ENCODE data around the gene CGAS.
"Not testable (repeated sequence)": the region's sequence is repeated elsewhere in the genome, so short reads cannot be mapped to it uniquely, and the experiment has no call there.

Gene CGAS

DNA sequence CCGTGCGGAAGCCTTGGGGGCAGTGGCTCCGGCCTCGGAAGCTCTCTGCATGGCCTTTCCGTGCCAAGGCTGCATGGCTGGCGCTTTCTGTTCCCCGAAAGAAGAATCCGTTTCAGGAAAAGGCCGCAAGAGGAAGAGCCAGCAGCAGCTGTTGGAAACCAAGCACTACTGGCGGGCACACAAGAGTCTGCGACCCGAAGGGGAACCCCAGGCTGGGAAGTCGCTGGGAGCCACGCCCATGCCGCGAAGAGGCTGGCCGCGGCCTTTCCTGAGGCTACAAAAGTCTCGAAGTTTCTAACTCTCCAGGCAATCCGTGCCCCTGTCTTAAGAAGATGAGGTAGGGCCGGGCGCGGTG, at the start of gene CGAS:
TSS of gene CGAS (minus strand) at position 191 of the 355 bp plus-strand sequence. CDS start at position 75, 116 bp downstream.
- DNase-seq = peak; percentile 74

DNA sequence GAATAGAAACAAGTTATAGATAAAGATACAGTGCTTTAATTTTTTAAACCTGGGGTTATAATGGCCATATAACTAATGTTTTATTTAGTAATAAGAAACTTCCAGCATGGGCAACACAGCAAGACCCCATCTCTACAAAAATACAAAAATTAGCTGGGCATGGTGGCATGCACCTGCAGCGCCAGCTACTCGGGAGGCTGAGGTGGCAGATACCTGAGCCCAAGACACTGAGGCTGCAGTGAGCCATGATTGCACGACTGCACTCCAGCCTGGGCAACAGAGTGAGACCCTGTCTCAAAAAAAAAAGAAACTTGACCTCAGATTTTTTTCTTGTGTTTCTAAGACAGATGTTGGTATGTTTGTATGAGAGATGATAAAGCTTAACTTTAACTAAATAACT, 45.8 kb upstream of the CGAS start:
- DNase-seq = no peak

- DNase-seq = no peak
Measured at GRCh38 chr6:73491377-73491776, 39.3 kb upstream of the CGAS start.

GRCh38 chr6:73487473-73487872, 35.4 kb upstream of the CGAS start:
- no peak for DNase-seq

DNA sequence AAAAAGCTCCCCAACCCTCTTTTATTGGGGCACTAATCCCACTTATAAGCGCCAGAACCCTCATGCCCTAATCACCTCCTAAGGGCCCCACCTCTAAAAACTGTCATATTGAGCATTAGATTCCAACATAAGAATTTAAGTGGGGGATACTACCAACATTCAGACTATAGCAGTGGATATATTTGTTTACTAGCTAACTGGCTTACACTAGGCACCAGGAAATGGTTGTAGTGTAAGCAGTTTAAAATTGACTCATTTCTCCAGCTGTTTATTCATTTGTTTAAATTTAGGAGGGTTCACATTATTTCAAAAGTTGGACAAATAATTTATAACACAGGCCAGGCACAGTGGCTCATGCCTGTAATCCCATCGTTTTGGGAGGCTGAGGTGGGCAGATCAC, 32.3 kb upstream of the CGAS start:
- DNase-seq = no peak

DNA sequence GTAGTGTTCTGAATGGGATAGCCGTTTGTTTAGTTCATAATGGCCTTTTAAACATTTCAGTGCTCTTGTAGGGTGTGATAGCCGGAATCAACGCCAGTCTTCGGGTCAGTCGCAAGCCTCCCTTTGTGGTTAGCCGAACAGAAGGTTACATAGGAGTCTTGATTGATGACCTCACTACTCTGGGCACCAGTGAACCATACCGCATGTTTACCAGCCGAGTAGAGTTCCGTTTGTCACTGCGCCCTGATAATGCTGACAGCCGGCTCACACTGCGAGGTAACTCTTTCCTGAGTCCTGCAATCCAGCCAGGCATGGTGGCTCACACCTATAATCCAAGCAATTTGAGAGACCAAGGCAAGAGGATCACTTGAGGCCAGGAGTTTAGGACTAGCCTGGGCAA, 29.9 kb upstream of the CGAS start:
- DNase-seq = no peak

GRCh38 chr6:73477407-73477806, 25.3 kb upstream of the CGAS start:
- DNase-seq = no peak

DNA sequence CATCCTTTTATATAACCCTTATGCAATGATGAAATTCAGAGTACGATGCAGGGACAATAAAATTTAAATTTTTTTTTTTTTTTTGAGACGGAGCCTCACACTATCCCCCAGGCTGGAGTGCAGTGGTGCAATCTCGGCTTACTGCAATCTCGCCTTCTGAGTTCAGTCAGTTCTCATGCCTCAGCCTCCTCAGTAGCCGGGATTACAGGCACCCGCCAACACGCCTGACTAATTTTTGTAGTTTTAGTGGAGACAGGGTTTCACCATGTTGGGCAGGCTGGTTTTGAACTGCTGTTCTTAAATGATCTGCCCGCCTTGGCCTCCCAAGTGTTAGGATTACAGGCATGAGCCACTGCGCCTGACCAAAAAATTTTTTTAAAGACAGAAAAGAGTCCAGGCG, 24.6 kb upstream of the CGAS start:
- no peak for DNase-seq

DNA sequence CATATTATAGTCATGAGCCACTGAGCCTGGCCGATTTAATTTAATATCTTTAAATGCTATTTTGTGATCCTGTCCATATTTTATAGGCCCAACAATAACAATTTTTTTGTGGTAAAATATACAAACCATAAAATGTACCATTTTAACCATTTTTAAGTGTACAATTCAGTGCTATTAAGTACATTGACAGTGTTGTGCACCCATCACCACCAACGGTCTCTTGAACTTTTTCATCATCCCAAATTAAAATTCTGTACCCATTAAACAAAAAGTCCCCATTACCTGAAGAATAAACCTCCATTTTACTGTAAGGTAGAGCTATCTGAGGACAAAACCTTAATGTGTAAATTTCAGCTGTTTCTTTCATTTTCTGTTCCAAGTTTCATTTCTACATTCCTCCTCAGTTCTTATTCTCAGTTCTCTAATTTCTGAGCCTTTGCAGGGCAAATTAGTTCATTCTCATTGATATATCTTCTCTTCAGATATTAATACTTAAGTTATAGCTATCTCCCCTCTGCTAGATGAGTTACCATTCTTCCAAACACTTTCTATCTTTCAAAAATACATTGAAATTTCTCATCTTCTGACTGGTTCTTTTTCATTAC, 19.7 kb upstream of the CGAS start:
- no peak for DNase-seq

GRCh38 chr6:73461537-73462350, 9.6 kb upstream of the CGAS start, which contains the start of gene MTO1:
Gene MTO1 (plus strand): TSS chr6:73461737. CDS start chr6:73461855, 118 bp downstream.
- DNase-seq = peak; percentile 85

DNA sequence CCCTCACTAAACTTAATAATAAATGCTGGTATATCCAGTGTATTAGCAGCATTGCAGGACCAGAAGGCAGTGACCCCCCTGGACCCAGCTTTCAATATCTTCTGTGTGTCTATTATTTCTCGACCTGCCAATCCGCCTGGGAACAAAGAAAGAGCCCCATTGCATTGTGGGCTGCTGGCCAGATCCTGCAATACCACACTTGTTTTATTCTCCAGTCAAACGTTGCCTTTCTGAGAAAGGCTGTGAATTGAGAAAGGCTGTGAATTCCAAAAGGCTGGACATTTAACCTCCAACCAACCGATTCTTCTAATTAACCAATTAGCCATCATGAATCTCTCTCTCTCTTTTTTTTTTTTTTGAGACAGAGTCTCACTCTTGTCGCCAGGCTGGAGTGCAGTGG, 8.0 kb upstream of the CGAS start:
- no peak for DNase-seq

GRCh38 chr6:73459474-73459873, 7.4 kb upstream of the CGAS start:
- DNase-seq = not testable (repeated sequence)

- no peak for DNase-seq
Measured at GRCh38 chr6:73455865-73456629, 4.0 kb upstream of the CGAS start.

DNA sequence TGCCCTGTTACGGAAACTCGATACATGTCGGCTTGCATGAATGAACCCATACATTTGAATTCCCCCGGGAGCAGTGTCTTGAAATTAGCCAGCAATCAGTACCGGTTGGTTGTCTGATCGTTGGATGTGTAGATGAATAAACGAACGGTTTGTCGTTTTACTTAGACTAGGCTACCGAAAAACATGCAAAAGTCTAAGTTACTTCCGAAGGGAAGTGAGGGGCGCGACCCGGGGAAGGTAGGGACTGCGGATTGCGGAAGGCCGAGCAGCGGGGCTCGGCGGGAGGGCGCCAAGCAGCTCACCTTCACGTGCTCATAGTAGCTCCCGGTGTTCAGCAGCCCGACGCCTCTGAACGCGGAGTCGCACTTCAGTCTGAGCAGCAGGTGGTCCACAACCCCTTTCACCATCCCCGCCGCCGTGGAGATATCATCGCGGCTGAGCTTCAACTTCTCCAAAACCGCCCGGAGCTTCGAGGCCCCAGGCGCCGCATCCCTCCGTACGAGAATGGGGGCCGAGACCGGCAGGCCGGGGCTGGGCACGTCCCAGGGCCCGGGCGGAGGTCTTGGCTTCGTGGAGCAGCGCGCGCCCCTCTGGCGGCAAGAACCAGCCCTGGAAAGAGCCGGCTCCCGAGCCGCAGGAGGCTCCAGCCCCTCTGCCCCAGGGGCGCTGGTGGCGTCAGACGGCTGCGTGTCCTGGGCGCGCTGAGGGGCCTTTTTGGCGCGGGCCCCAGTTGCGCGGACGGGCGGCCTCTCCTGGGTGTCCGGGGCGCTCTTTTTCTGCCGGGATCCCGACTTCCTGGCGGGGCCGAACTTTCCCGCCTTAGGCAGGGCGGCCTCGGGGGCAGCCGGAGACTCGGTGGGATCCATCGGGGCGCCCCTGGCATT, 632 bp downstream of the CGAS start:
- DNase-seq = peak; percentile 66

DNA sequence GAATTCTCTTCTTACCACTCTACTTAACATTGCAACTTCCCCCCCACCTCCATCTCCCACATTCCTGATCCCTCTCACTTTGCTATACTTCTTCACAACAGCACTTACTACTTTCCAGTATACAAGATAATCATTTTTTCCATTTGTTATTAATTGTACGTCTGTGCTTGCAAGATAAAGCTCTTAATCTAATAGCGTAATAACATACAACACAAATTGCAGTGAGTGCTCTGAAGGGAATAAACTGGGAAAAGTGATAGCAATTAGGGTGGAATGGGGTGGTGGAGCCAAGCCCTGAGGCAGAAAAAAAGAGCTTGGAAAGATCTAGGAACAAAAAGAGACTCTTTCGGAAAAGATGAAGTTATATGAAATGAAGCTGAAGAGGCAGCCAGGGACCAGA, 8.5 kb downstream of the CGAS start:
- DNase-seq = no peak

DNA sequence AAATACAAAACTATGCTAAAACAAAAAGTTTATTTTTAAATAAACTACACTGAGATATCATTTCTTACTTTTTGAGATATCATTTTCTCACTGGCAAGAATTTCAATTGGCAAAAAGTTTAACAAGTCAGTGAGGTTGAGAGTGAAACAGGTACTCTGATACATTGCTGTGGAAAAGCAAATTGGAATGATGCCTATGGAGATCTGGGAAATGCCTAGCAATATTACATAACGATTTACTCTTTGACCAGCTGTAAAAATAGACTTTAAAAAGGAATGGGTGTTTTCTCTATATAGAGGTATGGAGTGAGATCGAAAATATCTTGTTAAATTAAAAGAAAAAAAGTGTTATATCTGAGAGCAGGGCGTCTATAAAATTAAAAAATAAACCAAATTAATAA, 16.9 kb downstream of the CGAS start:
- no peak for DNase-seq

- no peak for DNase-seq
Measured at GRCh38 chr6:73421534-73421933, 30.6 kb downstream of the CGAS start.

DNA sequence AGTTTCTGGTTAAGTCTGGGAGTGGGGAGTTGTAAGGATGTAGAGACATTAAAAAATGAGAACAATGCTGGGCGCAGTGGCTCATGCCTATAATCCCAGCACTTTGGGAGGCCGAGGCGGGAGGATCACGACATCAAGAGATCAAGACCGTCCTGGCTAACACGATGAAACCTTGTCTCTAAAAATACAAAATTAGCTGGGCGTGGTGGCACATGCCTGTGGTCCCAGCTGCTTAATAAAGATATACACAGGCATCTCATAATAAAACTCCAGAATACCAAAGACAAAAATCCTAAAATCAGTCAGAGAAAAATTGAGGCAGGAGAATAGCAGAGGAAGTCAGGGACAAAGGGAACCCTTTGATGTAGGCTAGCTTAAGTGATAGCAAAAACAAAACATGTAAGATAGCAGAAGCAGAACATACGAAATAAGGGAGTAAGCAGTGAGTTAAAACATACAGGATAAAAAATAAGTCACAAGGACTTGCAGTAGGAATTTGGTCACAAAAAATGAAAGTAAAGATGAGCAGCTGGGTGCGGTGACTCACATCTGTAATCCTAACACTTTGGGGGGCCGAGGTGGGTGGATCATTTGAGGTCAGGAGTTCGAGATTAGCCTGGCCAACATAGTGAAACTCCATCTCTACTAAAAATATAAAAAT, 33.9 kb downstream of the CGAS start:
- no peak for DNase-seq

DNA sequence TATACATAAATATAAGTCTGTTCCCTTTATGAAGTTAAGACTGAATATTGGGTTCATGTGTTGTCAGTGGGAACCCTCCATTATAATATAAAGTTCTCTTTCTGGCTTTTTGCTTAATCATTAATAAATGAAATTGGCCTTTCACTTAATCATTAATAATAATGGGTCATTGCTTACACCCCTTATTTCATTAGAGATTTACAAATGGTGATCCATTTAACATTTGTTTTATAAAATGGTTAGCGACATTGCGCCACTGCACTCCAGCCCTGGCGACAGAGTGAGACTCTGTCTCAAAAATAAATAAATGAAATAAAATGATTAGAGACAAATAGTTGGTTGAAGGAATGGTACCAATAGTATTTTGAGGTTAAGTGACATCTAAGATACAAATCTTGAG, 39.0 kb downstream of the CGAS start:
- DNase-seq = no peak

GRCh38 chr6:73409395-73409794, 42.7 kb downstream of the CGAS start:
- no peak for DNase-seq

GRCh38 chr6:73400656-73401055, 51.4 kb downstream of the CGAS start:
- DNase-seq = no peak

GRCh38 chr6:73395875-73396274, 56.2 kb downstream of the CGAS start:
- DNase-seq = no peak
